KOPT-K1 (cell line): ENCODE measurements around the gene LAMC3.

Experiments used
- H3K27ac ChIP-seq: fragments of 200-600 bp; sonication (generic); 2 replicates; pipeline ENCODE4 v1.5.1; 2016; ENCODE audit warnings: antibody characterized with exemption, mild to moderate bottlenecking, low read depth, low read length; ENCODE audit not compliant: poor library complexity, severe bottlenecking
- H3K36me3 ChIP-seq: fragments of 200-600 bp; sonication (generic); 2 replicates; pipeline ENCODE4 v1.5.1; 2017; ENCODE audit warnings: antibody characterized with exemption, mild to moderate bottlenecking, low read length, moderate library complexity; ENCODE audit not compliant: insufficient read depth
- H3K9me3 ChIP-seq: fragments of 200-600 bp; sonication (generic); 2 replicates; pipeline ENCODE4 v1.5.1; 2017; ENCODE audit warnings: antibody characterized with exemption, low read length, mild to moderate bottlenecking; ENCODE audit not compliant: insufficient read depth, poor library complexity, severe bottlenecking

LAMC3 gene

GRCh38 chr9:131021785-131022184, 12.8 kb downstream of the LAMC3 start:
- Histone ChIP-seq H3K27ac (no peak overlapping the region), H3K9me3 (no peaks in the 10 kb centered on the region), H3K36me3 (no peaks in the 10 kb centered on the region)

GRCh38 chr9:131024978-131025868, 16.2 kb downstream of the LAMC3 start:
- no peaks in the 10 kb centered on the region for H3K9me3 ChIP-seq
- no peaks in the 10 kb centered on the region for H3K36me3 ChIP-seq
- no peak overlapping the region for H3K27ac ChIP-seq

- Histone ChIP-seq H3K9me3 (no peaks in the 10 kb centered on the region), H3K27ac (no peak overlapping the region)
These were observed 17.2 kb downstream of the LAMC3 start for GRCh38 chr9:131025953-131026858.

GRCh38 chr9:131027048-131027871, 18.3 kb downstream of the LAMC3 start:
- H3K27ac ChIP-seq: no peak overlapping the region
- H3K36me3 ChIP-seq: no peaks in the 10 kb centered on the region

More at GRCh38 chr9:131025953-131026858, 17.2 kb downstream of the LAMC3 start:
- H3K36me3 ChIP-seq: no peaks in the 10 kb centered on the region

GRCh38 chr9:131027872-131028179, 18.9 kb downstream of the LAMC3 start:
- no peaks in the 10 kb centered on the region for H3K36me3 ChIP-seq
- H3K27ac ChIP-seq: no peak overlapping the region
- no peaks in the 10 kb centered on the region for H3K9me3 ChIP-seq

More at GRCh38 chr9:131027048-131027871, 18.3 kb downstream of the LAMC3 start:
- no peaks in the 10 kb centered on the region for H3K9me3 ChIP-seq

GRCh38 chr9:131028221-131028884, 19.4 kb downstream of the LAMC3 start:
- Histone ChIP-seq H3K27ac (no peak overlapping the region), H3K9me3 (no peaks in the 10 kb centered on the region), H3K36me3 (no peaks in the 10 kb centered on the region)

GRCh38 chr9:131028931-131029573, 20.1 kb downstream of the LAMC3 start:
- H3K36me3 ChIP-seq: no peaks in the 10 kb centered on the region
- H3K9me3 ChIP-seq: no peaks in the 10 kb centered on the region
- no peak overlapping the region for H3K27ac ChIP-seq

GRCh38 chr9:131029574-131029952, 20.6 kb downstream of the LAMC3 start:
- H3K27ac ChIP-seq: no peak overlapping the region
- no peaks in the 10 kb centered on the region for H3K36me3 ChIP-seq
- H3K9me3 ChIP-seq: no peaks in the 10 kb centered on the region

GRCh38 chr9:131030239-131031004, 21.4 kb downstream of the LAMC3 start:
- Histone ChIP-seq H3K9me3 (no peaks in the 10 kb centered on the region), H3K36me3 (no peaks in the 10 kb centered on the region), H3K27ac (no peak overlapping the region)

- Histone ChIP-seq H3K27ac (no peak overlapping the region), H3K9me3 (no peaks in the 10 kb centered on the region), H3K36me3 (no peaks in the 10 kb centered on the region)
These were observed 22.1 kb downstream of the LAMC3 start for GRCh38 chr9:131031005-131031641.

- H3K9me3 ChIP-seq: no peaks in the 10 kb centered on the region
- no peak overlapping the region for H3K27ac ChIP-seq
- no peaks in the 10 kb centered on the region for H3K36me3 ChIP-seq
These were observed 22.6 kb downstream of the LAMC3 start for GRCh38 chr9:131031642-131032005.

GRCh38 chr9:131032384-131032783, 23.4 kb downstream of the LAMC3 start:
- no peaks in the 10 kb centered on the region for H3K36me3 ChIP-seq

More at GRCh38 chr9:131032384-131032783, 23.4 kb downstream of the LAMC3 start:
- H3K27ac ChIP-seq: no peak overlapping the region
- no peaks in the 10 kb centered on the region for H3K9me3 ChIP-seq
